Mucosa of rectum (tissue), 2 donors: ENCODE measurements around the gene CHTF18.

ENCODE experiments used
- H3K27ac ChIP-seq, 2 donors: one replicate each; pipeline ENCODE4 v1.7.0; 2013; ENCODE audit warnings: inconsistent platforms in 2 of 2, low read depth in 2 of 2, low read length in 2 of 2
- H3K27me3 ChIP-seq, 2 donors: one replicate each; pipeline ENCODE4 v1.7.0; 2013; ENCODE audit warnings: low read length in 2 of 2; ENCODE audit not compliant: control insufficient read depth in 2 of 2, insufficient read depth in 2 of 2
- H3K36me3 ChIP-seq, 2 donors: one replicate each; pipeline ENCODE4 v1.7.0; 2013; ENCODE audit warnings: low read length in 2 of 2; ENCODE audit not compliant: control insufficient read depth in 2 of 2, insufficient read depth in 2 of 2
- H3K4me1 ChIP-seq, 2 donors: one replicate each; pipeline ENCODE4 v1.7.0; 2013; ENCODE audit warnings: low read length in 2 of 2, mild to moderate bottlenecking in 1 of 2; ENCODE audit not compliant: control insufficient read depth in 2 of 2, insufficient read depth in 2 of 2
- H3K4me3 ChIP-seq, 2 donors: one replicate each; pipeline ENCODE4 v1.7.0; 2013; ENCODE audit warnings: low read length in 2 of 2
- H3K9ac ChIP-seq, 2 donors: one replicate each; pipeline ENCODE4 v1.7.0; 2013; ENCODE audit warnings: low read length in 2 of 2, low read depth in 1 of 2, mild to moderate bottlenecking in 1 of 2
- H3K9me3 ChIP-seq, 2 donors: one replicate each; pipeline ENCODE4 v1.7.0; 2013; ENCODE audit warnings: low read length in 2 of 2; ENCODE audit not compliant: control insufficient read depth in 2 of 2
- donor health status: healthy.
- donor health status: Normal muscosa, but diverticular disease.

Gene CHTF18

GRCh38 chr16:766820-767640, 21.4 kb upstream of the CHTF18 start:
- Histone ChIP-seq H3K9ac (no peak overlapping the region), H3K27ac (no peak overlapping the region), H3K4me3 (no peak overlapping the region), H3K4me1 (no peaks in the 10 kb centered on the region), H3K36me3 (no peaks in the 10 kb centered on the region), H3K27me3 (peaks cover 0 to 7% of the 10 kb centered on the region in 2 donors), H3K9me3 (no peaks in the 10 kb centered on the region)

- H3K9me3 ChIP-seq, result no peaks in the 10 kb centered on the region
- H3K4me1 ChIP-seq, result no peaks in the 10 kb centered on the region
- peaks cover 0 to 4% of the 10 kb centered on the region in 2 donors for H3K27me3 ChIP-seq
- no peaks in the 10 kb centered on the region for H3K36me3 ChIP-seq
- H3K27ac ChIP-seq, result no peak overlapping the region
- H3K4me3 ChIP-seq, result no peak overlapping the region
- no peak overlapping the region for H3K9ac ChIP-seq
Measured at GRCh38 chr16:767743-768235, 20.6 kb upstream of the CHTF18 start.

- Histone ChIP-seq H3K9ac (no peak overlapping the region), H3K36me3 (no peaks in the 10 kb centered on the region), H3K4me3 (no peak overlapping the region), H3K4me1 (no peaks in the 10 kb centered on the region), H3K27me3 (peaks cover 0 to 4% of the 10 kb centered on the region in 2 donors), H3K9me3 (no peaks in the 10 kb centered on the region), H3K27ac (no peak overlapping the region)
Measured at GRCh38 chr16:768428-768827, 20.0 kb upstream of the CHTF18 start.

GRCh38 chr16:769184-769784, 19.1 kb upstream of the CHTF18 start:
- no peaks in the 10 kb centered on the region for H3K4me1 ChIP-seq
- no peak overlapping the region for H3K9ac ChIP-seq
- H3K9me3 ChIP-seq, result no peaks in the 10 kb centered on the region
- H3K27me3 ChIP-seq, result peaks cover 0 to 4% of the 10 kb centered on the region in 2 donors
- H3K4me3 ChIP-seq, result no peak overlapping the region
- no peaks in the 10 kb centered on the region for H3K36me3 ChIP-seq
- no peak overlapping the region for H3K27ac ChIP-seq

GRCh38 chr16:769934-770333, 18.5 kb upstream of the CHTF18 start:
- H3K27me3 ChIP-seq, result peaks cover 0 to 4% of the 10 kb centered on the region in 2 donors
- H3K4me1 ChIP-seq, result no peaks in the 10 kb centered on the region
- no peak overlapping the region for H3K4me3 ChIP-seq
- H3K9ac ChIP-seq, result no peak overlapping the region
- H3K9me3 ChIP-seq, result no peaks in the 10 kb centered on the region
- H3K36me3 ChIP-seq, result no peaks in the 10 kb centered on the region
- no peak overlapping the region for H3K27ac ChIP-seq

- no peaks in the 10 kb centered on the region for H3K4me1 ChIP-seq
- H3K36me3 ChIP-seq, result no peaks in the 10 kb centered on the region
- H3K27me3 ChIP-seq, result peaks cover 0 to 4% of the 10 kb centered on the region in 2 donors
- no peaks in the 10 kb centered on the region for H3K9me3 ChIP-seq
- no peak overlapping the region for H3K9ac ChIP-seq
- no peak overlapping the region for H3K4me3 ChIP-seq
- H3K27ac ChIP-seq, result no peak overlapping the region
Measured at GRCh38 chr16:770411-770810, 18.0 kb upstream of the CHTF18 start.

- Histone ChIP-seq H3K36me3 (no peaks in the 10 kb centered on the region), H3K27me3 (peaks cover 3 to 4% of the 10 kb centered on the region in 2 donors), H3K4me3 (no peak overlapping the region), H3K9ac (no peak overlapping the region), H3K27ac (no peak overlapping the region), H3K4me1 (no peaks in the 10 kb centered on the region), H3K9me3 (no peaks in the 10 kb centered on the region)
Measured at GRCh38 chr16:772959-773358, 15.5 kb upstream of the CHTF18 start.

- no peaks in the 10 kb centered on the region for H3K4me1 ChIP-seq
- H3K9ac ChIP-seq, result no peak overlapping the region
- no peaks in the 10 kb centered on the region for H3K36me3 ChIP-seq
- no peak overlapping the region for H3K4me3 ChIP-seq
- H3K9me3 ChIP-seq, result no peaks in the 10 kb centered on the region
- no peak overlapping the region for H3K27ac ChIP-seq
- peaks cover 3 to 11% of the 10 kb centered on the region in 2 donors for H3K27me3 ChIP-seq
Measured at GRCh38 chr16:774086-775001, 14.1 kb upstream of the CHTF18 start.

GRCh38 chr16:775236-775796, 13.1 kb upstream of the CHTF18 start:
- H3K36me3 ChIP-seq, result no peaks in the 10 kb centered on the region
- H3K4me1 ChIP-seq, result no peaks in the 10 kb centered on the region
- no peak overlapping the region for H3K27ac ChIP-seq
- no peak overlapping the region for H3K4me3 ChIP-seq
- peaks cover 4 to 12% of the 10 kb centered on the region in 2 donors for H3K27me3 ChIP-seq
- no peak overlapping the region for H3K9ac ChIP-seq
- no peaks in the 10 kb centered on the region for H3K9me3 ChIP-seq
